SKM-1 (cell line): ENCODE measurements around the gene RNF4.
"Not testable (repeated sequence)": the region's sequence is repeated elsewhere in the genome, so short reads cannot be mapped to it uniquely, and the experiment has no call there.

Source experiments
- DNase-seq: peaks from one replicate; lab custom pipeline; 2025; ENCODE audit not compliant: unreplicated experiment; lab: John Stamatoyannopoulos, UW

Gene RNF4

DNA sequence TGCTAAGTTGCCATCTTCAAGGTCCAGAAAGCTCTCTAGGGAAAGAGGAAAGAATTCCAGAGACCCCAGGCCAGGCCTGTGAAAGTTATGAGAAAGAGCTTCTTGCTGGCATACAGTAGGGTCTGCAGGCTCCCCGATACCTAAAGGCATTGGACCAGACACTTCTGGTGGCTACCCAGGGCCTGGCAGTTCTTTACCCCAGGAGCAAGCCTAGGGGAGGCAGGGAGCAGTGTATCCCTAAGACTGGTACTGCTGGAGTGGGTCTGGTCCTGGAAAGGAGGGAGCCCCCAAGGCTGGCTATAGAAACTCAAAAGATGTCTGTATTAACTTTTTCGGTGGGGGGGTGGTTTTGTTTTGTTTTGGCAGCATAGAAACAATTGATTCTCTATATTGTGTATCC lies 47.7 kb downstream of the RNF4 start:
- no peak for DNase-seq

DNA sequence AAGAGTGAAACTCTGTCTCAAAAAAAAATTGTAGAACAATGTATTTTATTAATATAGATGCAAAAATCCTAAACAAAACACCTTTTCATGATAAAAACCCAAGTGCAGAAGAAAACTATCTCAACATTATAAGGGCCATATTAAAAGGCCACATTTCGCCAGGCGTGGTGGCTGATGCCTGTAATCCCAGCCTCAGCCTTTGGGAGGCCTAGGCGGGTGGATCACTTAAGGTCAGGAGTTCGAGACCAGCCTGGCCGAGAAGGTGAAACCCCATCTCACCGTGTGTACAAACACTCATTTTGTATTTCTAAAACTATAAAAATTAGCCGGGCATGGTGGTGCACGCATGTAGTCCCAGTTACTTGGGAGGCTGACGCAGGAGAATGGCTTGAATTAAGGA lies 57.7 kb downstream of the RNF4 start:
- DNase-seq, result no peak

DNA sequence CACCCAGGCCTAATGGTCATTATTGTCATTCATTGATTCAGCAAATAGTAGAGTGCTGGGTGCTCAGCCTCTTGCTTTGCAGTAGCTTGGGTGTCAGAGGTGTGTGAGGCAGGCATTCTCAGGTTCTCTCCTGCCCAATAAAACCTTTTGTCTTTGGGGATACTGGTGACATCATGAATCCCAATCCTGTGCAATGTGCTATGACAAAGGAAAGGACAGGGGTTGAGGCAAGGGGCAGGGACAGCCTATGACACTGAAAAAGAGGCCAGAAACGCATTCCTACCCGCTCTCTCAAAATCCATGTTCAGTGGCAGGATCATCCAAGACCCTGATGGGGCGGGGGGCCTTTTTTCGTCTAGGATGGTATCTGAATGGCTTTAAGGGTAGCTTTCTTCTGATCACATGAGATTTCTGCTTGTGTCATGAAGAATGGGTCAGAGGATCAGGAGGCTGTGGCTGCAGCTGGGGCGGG lies 66.0 kb downstream of the RNF4 start:
- peak; percentile 17 for DNase-seq

DNA sequence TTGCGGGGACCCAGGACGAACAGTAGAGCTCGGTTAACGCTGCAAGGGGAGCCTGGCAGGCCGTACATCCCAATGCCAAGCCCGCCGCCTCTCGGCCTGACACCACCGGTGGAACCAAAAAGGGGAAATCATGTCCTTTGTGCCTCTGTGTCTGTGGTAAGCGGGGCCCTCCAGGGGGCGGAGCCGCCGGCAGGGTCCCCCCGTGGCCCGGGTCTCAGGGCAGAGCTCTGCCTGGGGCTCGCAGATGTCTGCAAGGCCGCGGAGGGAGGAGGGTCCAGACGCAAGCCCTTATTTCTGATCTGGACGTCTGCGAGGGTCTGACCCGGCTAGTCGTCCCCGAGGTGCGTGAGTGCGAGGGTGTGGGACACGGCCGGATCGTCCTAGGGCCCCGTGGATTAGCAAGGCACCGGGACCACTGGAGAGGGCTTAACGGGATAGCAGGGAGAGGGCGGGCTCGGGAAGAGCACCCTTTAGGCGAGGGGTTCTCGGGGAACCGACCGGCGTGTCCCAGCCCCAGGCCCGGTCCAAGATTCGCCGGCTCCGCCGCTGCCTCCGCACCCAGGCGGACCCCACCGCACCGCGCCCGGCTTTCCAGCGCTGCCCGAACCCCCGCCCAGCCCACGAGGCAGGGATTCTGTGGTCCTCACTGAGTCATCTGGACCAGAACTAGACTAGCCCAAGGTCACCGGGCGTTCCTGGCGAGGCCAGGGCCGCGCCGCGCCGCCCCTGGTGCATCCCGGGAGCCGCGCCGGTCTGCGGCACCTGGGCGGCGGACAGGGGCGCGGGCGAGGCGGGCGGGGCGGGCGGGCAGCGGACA lies 66.7 kb downstream of the RNF4 start:
- peak; percentile 77 for DNase-seq

DNA sequence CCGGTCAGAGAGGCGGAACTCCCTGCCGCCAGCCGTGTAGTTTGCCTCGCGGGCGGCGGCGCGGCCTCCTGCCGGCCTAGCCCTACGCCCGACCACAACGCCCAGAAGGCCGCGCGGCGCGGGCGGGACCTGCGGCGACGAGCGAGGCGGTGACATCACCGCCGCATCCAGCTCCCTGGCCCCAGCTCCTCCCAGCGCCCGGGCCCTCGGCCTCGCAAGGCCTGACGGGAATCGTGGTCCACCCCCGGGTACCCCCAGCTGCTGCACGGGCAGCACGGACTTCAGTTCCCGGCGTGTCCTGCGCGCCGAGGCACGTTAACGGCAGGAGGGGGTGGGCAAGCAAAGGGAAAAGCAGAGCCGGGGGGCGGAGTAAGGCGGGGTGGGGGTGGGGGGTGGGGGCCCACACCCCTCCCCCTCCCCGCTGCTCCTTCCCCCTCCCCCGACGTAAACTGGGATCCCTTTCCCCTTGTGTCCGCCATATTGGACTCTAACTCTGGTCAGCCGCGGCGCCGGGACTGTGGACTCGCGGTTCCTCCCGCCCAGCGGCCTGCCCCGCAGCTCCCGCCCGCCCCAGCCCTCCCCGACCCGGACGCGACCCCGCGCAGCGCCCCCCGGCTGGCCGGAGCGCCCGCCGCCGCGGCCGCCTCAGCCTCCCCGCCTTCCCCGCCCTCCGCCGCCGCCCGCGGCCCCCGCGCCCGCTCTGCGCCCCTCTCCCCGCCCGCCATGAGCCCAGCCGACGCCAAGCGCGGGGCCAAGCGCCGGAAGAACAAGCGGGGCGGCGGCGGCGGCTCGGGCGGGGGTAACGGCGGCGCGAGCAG lies 67.5 kb downstream of the RNF4 start, which contains the start of gene FAM193A:
FAM193A (plus strand) TSS at position 455 of the 818 bp plus-strand sequence; CDS start at position 724, 269 bp downstream.
- peak; percentile 99 for DNase-seq

DNA sequence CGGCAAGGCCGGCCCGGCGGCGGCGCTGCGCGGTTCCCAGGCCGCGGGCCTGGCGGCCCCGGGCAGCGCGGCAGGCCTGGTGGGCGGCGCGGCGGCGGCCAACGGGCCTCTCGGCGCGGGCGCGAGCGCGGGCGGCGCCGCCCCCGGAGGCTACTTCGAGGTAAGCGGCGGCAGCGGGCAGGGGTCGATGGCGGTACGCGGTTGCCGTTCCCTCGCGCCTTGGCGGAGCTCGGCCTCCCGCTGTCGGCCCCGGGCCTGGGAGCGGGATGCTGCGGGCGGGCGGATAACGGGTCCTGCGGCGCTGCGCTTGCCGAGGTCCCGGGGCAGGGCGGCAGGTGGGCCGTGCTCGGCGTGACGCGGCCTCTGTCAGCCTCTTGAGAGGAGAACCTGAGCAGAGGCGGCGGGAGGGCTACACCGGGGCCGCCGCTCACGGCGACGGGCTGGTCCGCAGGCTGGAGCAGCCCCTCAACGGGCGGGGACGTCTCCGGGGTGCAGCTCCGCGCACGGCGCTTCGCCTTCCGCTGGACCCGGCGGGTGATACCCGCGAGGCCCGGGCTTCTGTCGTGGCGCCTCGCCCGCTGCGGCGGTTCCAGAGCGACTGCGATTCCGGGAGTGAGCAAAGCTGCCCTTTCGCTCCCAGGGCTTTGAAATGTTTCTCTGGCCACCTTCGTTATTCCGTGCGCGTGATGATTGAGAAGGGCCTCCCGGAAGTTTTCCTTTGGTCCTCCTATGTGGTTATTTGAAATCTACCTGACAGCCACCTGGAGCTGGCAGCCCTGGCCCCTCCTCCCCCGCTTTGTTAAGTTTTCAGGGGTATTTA lies 68.3 kb downstream of the RNF4 start:
- peak; percentile 24 for DNase-seq

DNA sequence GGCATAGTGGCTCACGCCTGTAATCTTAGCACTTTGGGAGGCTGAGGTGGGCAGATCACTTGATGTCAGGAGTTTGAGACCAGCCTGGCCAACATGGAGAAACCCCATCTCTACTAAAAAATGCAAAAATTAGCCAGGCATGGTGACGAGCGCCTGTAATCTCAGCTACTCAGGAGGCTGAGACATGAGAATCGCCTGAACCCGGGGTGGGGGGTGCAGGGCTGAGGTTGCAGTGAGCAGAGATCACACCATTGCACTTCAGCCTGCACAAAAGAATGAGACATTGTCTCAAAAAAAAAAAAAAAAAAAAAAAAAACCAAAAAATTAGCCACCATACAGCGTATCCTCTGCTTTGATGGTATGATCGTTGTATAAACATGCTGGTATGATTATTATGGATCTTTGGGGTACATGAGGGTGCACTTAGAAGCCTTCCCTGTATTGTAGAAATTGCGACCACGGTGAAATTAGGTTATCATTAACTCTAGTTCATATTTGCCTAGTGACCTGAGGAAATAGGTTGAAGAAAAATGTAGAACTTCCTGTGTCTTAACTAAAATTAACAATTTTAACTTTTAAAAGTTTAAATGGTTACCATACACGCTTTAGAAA lies 74.8 kb downstream of the RNF4 start:
- not testable (repeated sequence) for DNase-seq

DNA sequence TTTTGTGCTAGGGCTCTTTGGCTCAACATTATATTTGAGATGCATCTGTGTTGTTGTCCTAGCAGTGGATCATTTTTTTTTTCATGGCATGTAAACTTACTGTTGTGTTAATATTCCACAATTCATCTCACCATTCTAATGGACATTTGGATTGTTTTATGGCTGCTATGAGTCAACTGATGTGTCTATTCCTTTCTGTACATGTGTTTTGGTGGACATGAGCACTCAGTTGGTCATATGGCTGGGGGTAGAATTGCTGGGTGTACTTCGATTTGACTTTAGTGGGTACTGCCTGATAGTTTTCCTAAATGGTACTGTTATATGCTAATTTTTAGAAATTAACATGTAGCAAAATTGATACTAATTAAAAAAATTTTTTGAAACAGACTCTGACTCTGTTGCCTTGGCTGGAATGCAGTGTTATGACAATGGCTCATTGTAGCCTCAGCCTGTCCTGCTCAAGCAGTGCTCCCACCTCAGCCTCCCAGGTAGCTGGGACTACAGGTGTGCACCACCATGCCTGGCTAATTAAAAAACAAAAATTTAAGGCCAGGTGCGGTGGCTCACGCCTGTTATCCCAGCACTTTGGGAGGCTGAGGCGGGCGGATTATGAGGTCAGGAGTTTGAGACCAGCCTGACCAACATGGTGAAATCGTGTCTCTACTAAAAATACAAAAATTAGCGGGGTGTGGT lies 76.6 kb downstream of the RNF4 start:
- no peak for DNase-seq

DNA sequence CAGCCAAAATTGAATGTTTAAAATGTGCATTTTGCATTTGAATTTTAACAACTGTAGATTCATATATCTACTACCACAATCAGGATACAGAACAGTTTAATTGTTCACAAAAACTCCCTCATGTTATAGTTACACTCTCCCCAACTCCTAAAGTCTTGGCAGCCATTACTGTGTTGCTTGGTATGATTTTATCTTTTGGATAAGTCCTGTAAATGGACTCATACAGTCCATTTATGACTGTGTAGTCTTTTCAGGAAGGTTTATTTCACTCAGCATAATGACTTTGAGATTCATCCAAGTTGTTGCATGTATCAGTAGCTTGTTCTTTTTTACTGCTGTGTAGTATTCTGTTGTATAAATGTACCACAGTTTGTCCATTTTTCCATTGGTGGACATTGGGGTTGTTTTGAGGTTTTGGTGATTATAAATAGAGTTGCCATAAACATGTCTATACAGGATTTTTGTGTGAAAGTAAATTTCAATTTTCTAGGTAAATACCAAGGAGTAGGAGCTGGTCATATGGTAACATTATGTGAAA lies 77.4 kb downstream of the RNF4 start:
- no peak for DNase-seq

DNA sequence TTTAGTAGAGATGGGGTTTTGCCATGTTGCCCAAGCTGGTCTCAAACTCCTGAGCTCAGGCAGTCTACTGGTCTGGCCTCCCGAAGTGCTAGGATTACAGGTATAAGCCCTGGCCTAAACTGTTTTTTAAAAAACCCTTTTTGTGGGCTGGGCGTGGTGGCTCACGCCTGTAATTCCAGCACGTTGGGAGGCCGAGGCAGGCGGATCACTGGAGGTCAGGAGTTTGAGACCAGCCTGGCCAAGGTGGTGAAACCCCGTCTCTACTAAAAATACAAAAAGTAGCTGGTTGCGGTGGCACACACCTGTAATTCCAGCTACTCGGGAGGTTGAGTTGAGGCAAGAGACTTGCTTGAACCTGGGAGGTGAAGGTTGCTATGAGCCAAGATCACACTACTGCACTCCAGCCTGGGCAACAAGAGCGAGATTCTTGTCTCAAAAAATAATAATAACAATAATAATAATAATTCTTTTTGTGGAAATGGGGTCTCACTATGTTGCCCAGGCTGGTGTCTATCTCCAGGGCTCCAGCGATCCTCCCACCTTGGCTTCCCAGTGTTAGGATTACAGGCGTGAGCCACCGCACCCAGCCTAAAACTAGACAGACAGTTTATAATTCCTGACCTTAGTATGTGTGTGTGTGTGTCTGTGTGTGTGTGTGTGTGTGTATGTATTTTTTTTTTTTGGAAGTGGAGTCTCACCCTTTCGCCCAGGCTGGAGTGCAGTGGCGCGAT lies 78.2 kb downstream of the RNF4 start:
- DNase-seq, result not testable (repeated sequence)

DNA sequence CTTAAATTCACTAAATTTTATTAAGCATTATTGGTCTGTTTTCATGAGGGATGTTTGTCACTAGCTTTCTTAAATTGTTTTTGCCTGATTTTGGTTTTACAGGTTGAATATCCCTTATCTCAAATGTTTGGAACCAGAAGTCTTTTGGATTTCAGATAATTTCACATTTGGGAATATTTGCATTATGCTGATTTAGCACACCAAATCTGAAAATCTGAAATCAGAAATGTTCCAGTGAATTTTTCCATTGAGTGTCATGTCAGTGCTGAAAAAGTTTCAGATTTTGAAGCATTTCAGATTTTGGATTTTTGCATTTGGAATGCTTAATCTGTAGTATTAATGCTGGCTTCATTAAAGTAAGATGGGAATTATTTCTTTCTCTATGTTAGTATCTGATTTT lies 82.2 kb downstream of the RNF4 start:
- DNase-seq, result no peak

DNA sequence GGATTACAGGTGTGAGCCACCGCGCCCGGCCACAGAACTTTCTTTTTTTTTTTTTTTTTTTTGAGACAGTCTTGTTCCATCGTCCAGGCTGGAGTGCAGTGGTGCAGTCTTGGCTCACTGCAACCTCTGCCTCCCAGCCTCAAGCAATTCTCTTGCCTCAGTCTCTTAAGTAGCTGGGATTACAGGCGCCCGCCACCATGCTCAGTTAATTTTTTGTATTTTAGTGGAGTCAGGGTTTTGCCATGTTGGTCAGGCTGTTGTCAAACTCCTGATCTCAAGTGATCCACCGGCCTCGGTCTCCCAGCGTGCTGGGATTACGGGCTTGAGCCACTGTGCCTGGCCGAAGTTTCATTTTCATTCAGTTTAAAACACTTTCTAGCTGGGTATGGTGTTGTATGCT lies 83.9 kb downstream of the RNF4 start:
- no peak for DNase-seq

DNA sequence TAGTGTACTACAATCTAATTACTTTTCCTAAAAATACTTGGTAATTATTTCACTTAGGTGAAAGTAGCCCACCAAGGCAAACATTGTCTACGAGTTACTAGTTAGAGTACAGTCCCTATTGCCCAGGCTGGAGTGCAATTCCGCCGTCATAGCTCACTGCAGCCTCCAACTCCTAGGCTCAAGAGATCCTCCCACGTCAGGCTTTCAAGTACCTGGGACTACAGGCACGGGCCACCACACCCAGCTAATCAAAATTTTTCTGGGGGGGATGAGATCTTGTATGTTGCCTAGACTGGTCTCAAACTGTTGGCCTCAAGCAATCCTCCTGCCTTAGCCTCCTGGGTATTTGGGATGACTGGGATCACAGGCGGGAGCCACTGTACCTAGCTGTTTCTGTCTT lies 89.4 kb downstream of the RNF4 start:
- no peak for DNase-seq

DNA sequence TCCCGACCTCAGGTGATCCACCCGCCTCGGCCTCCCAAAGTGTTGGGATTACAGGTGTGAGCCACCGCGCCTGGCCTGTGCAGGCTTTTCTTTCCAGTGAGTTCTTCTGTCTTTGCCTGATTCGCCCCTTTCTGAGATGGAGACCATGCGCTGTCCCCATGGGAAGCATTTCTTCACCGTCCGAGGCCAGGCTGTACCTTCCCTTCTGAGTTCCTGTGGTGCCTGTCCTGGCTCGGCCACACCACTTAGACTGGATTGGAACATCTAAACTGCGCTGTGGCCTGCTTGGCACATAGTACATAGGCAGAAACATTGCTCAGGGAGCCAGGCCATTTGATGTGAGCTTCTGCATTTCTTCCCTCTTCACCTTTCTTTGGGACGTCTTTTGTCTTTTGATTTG lies 91.3 kb downstream of the RNF4 start:
- DNase-seq, result no peak
